Muscle layer of duodenum (tissue), 2 donors: ENCODE measurements around the gene MXD1.
"Not testable (repeated sequence)": the region's sequence is repeated elsewhere in the genome, so short reads cannot be mapped to it uniquely, and the experiment has no call there.

Experiments used
- H3K27ac ChIP-seq: one replicate; pipeline ENCODE4 v1.7.0; 2013; ENCODE audit warnings: mild to moderate bottlenecking, low read length
- H3K27me3 ChIP-seq: one replicate; pipeline ENCODE4 v1.7.0; 2013; ENCODE audit warnings: low read depth, mild to moderate bottlenecking, control low read depth, low read length
- H3K36me3 ChIP-seq, 2 donors: one replicate each; pipeline ENCODE4 v1.7.0; 2013; ENCODE audit warnings: low read length in 2 of 2, control low read depth in 1 of 2, mild to moderate bottlenecking in 1 of 2; ENCODE audit not compliant: insufficient read depth in 2 of 2, control insufficient read depth in 1 of 2
- H3K4me1 ChIP-seq, 2 donors: one replicate each; pipeline ENCODE4 v1.7.0; 2013; ENCODE audit warnings: low read length in 2 of 2, mild to moderate bottlenecking in 2 of 2, control low read depth in 1 of 2, moderate library complexity in 1 of 2; ENCODE audit not compliant: insufficient read depth in 2 of 2, control insufficient read depth in 1 of 2
- H3K4me3 ChIP-seq, 2 donors: one replicate each; pipeline ENCODE4 v1.7.0; 2013; ENCODE audit warnings: low read length in 2 of 2, low read depth in 1 of 2, mild to moderate bottlenecking in 1 of 2
- H3K9me3 ChIP-seq, 2 donors: one replicate each; pipeline ENCODE4 v1.7.0; 2013; ENCODE audit warnings: low read length in 2 of 2, control low read depth in 1 of 2, mild to moderate bottlenecking in 1 of 2; ENCODE audit not compliant: control insufficient read depth in 1 of 2
- donor health status: healthy.

MXD1 gene

DNA sequence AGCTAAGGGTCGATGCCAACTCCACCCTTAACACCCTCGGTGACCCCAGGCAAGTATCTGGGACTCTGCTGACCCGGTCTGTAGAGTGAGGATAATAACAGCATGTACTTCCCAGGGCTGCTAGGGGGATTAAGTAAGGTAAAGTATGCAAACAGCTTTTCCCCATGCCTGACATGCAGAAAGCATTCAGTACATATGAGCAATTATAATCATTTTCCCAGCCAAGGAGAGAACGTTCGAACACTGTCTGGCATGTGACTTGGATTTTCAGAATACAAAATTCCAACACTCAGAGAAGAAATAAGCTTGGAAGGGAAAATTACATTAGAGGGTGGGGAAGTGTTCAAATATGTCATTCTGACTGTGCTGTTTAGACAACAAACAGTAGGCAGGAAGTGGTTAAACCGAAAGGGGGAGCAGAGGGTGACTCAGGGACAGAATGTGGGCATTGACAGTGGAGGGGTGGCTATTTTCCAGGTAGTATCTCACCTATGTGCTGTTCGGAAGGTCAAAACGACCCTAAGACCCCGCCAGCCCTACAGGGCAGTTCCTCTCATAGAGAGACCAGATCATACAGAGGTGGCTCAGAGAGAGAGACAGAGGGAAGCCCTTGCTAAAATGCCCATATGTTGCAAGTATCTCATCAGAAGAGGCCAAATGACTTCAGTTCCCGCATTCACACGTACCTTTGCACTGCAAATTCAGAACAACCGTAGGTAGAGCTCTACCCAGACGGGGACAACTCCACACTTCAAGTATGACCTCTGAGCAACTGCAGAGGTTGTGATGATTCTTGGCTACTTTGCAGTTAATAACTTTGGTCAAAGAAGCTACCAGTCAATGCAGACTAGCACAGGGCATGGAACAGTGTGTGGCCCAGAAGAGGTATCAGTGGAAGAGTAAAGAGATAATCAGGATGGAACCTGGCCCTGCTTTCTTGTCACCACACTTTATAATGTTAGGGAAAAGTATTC, 31.7 kb downstream of the MXD1 start:
- Histone ChIP-seq H3K9me3 (no peaks in the 10 kb centered on the region), H3K4me1 (no peaks in the 10 kb centered on the region), H3K4me3 (no peak overlapping the region), H3K27me3 (peaks cover 4% of the 10 kb centered on the region), H3K27ac (no peak overlapping the region), H3K36me3 (peaks cover 13 to 14% of the 10 kb centered on the region in 2 donors)

- H3K36me3 ChIP-seq, result peaks cover 7% of the 10 kb centered on the region in 2 donors
- H3K9me3 ChIP-seq, result no peaks in the 10 kb centered on the region
- H3K27ac ChIP-seq, result no peak overlapping the region
- H3K4me3 ChIP-seq, result no peak overlapping the region
- no peaks in the 10 kb centered on the region for H3K4me1 ChIP-seq
- peaks cover 4% of the 10 kb centered on the region for H3K27me3 ChIP-seq
Measured at GRCh38 chr2:69947325-69947931, 32.5 kb downstream of the MXD1 start.

DNA sequence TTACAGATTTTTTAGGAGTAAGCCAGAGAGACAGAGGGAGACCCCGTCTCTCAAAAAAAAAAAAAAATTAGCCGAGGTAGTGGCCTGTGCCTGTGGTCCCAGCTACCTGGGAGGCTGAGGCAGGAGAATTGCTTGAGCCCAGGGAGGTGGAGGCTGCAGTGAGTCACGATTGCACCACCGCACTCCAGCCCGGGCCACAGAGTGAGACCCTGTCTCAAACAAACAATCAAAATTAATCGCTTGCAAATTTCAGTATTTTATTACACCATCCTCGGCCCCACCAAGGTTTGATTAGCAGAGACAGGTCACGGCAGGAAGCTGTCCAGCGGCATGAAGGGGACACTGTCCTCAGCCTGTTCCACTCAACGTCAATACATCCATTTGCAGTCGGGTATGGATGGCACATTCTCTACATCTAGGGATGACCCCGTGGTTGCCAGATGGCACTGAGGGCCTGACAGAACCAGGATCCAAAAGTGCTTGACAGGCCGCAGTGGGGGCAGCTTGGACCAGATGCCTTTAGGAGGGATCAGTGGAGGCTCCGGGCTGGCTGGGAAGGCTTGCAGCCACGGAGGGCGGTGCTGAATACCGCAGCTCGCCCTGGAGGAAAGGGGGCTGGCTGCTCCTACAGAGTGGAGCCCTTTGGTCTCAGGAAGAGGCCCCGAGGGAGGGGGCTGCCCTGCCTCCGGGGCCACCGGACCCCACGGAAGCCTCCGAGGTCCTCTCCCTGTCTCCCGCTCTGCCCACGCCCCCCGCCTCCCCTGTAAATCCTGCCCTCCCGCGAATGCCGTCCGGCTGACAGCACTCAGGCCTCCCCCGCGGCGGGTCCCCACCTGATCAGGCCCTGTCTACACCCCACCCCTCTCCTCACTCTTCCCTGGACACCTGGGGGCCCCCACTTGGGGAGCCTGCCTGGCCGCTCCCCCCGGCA, 33.4 kb downstream of the MXD1 start:
- Histone ChIP-seq H3K4me1 (no peaks in the 10 kb centered on the region), H3K27ac (no peak overlapping the region), H3K4me3 (peak overlapping the region; percentile 1 to 11), H3K36me3 (peaks cover 1 to 3% of the 10 kb centered on the region in 2 donors), H3K9me3 (no peaks in the 10 kb centered on the region), H3K27me3 (peaks cover 4% of the 10 kb centered on the region)

DNA sequence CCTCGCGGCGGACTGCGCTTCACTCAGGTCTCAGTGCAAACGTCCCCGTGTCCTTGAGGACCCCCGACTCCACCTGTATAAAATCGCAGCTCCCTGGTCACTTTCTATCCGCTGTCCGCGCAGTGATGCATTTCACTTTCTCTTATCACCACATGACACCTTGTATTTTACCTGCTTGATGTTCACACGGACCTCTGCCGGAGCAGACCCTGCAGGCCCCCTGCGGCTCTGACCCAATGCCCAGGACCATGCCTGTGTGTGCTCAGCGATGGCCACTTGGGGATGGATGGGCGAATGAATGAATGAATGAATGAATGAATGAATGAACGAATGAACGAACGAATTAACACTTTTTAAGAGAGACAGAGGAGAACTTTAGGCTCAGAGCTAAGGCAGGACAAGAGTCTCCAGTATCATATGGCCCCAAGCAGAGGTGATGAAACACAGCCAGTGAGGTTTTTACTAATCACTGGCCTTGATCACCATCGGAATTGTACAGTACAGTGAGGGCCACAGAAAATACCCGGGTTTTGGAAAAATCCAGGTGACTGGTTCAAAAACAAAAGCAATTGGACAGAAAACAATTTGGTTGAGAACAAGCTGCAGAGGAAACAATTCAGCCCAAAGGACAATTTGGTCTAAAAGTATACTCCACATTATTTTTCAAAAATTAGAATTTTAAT, 34.2 kb downstream of the MXD1 start:
- Histone ChIP-seq H3K9me3 (no peaks in the 10 kb centered on the region), H3K4me1 (no peaks in the 10 kb centered on the region), H3K36me3 (no peaks in the 10 kb centered on the region), H3K27me3 (peaks cover 4% of the 10 kb centered on the region), H3K4me3 (peak overlapping the region in 1 of 2 donors; percentile 11), H3K27ac (no peak overlapping the region)

GRCh38 chr2:69950241-69950640, 35.3 kb downstream of the MXD1 start:
- Histone ChIP-seq H3K9me3 (no peaks in the 10 kb centered on the region), H3K4me3 (no peak overlapping the region), H3K27ac (no peak overlapping the region), H3K27me3 (peaks cover 4% of the 10 kb centered on the region), H3K36me3 (no peaks in the 10 kb centered on the region), H3K4me1 (no peaks in the 10 kb centered on the region)

- H3K4me1 ChIP-seq, H3K4me3 ChIP-seq, H3K9me3 ChIP-seq, H3K27me3 ChIP-seq, H3K36me3 ChIP-seq, H3K27ac ChIP-seq: not testable (repeated sequence)
Measured at GRCh38 chr2:69950671-69951070, 35.8 kb downstream of the MXD1 start.

DNA sequence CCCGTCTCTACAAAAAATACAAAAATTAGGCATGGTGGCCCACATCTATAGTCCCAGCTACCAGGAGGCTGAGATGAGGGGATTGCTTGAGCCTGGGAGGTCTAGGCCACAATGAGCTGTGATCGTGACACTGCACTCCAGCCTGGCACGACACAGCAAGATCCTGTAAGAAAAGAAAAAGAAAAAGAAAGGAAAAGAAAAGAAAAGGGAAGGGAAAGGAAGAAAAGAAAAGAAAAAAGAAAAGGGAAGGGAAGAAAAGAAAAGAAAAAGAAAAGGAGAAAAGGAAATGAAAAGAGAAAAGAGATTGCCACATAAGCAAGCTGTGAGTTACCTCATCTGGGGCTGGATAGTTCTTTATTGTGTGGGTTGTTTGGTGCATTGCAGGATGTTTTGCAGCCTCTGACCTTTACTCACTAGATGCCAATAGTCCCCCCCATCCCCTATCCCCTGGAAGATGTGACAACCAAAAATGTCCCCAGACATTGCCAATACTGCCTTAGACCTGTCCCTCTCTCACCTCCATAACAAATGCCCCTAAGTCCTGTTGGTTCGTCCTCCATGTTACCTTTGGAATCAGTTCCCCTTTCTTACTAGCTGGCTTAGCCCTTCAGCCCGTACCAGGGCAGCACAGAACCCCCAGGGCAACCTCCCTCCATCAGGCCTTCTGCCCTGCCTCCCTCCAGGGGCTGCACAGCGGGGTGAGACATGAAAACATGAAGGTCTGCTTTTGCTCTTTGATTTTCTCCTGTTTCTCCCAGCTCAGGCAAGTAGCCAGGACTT, 37.6 kb downstream of the MXD1 start:
- Histone ChIP-seq H3K36me3 (no peaks in the 10 kb centered on the region), H3K4me3 (no peak overlapping the region), H3K27me3 (peaks cover 4% of the 10 kb centered on the region), H3K4me1 (no peaks in the 10 kb centered on the region), H3K27ac (no peak overlapping the region), H3K9me3 (no peaks in the 10 kb centered on the region)

DNA sequence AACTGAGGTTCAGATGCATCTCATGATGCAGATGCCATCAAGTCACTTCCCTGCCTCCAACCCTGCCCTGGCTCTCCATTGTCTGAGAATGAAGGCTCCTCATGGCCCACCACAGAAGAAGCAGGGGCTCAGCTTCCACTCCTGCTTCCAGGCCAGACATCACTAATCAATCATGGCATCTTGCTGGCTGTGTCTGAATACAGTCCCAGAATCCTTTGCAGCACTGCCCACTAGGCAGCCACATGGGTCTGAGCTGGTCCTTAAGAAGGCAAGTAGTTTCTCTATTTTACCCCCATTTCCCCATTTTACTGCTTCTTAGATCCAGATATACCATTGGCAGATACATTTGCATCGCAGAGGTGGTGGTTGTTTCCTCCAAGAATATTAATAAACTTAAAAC, 39.2 kb downstream of the MXD1 start:
- no peaks in the 10 kb centered on the region for H3K9me3 ChIP-seq
- H3K36me3 ChIP-seq, result no peaks in the 10 kb centered on the region
- H3K4me3 ChIP-seq, result no peak overlapping the region
- no peak overlapping the region for H3K27ac ChIP-seq
- H3K27me3 ChIP-seq, result peaks cover 2% of the 10 kb centered on the region
- no peaks in the 10 kb centered on the region for H3K4me1 ChIP-seq

- no peaks in the 10 kb centered on the region for H3K27me3 ChIP-seq
Measured at GRCh38 chr2:69955029-69955428, 40.1 kb downstream of the MXD1 start.

DNA sequence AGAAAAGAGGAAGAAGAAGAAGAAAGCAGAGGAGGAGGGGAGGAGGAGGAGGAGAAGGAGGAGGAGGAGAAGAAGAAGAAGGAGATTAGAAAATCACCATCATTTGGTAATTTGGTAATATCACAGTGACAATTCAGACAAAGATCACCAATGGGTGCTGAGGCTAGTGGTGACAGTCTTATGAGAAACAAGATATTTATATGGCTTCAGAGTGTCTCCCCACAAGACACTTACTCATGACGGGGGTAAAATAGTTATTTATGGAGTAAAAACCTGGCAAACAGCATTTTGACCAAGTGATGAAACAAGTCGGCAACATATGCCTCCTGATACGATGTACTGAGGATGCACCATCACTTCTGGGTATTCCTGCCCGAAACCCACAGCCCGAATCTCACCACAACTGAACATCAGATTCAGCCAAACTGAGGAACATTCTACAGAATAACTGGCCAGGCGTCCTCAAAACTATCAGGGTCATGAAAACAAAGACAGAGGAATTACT, 41.6 kb downstream of the MXD1 start:
- Histone ChIP-seq H3K4me1 (no peaks in the 10 kb centered on the region), H3K4me3 (no peak overlapping the region), H3K27me3 (no peaks in the 10 kb centered on the region), H3K36me3 (no peaks in the 10 kb centered on the region), H3K9me3 (no peaks in the 10 kb centered on the region), H3K27ac (no peak overlapping the region)

More at GRCh38 chr2:69955029-69955428, 40.1 kb downstream of the MXD1 start:
- Histone ChIP-seq H3K27ac (no peak overlapping the region), H3K4me1 (no peaks in the 10 kb centered on the region), H3K4me3 (no peak overlapping the region), H3K9me3 (no peaks in the 10 kb centered on the region), H3K36me3 (no peaks in the 10 kb centered on the region)
